Endothelial cell of umbilical vein (primary cell): ENCODE measurements around the gene NANOS2. TPM values are rescaled to one million over a fixed set of nuclear protein-coding genes. Genes with fewer than 3 reads are reported as not detected.

Experiments
- BruUV-seq: library from RNA; stranded (reverse); fragments of 400-500 nt; replicated peaks from 2 replicates; lab custom pipeline; 2021; lab: Mats Ljungman, UMichigan
- CTCF ChIA-PET: fragments of 300-600, 350-600 bp; sonication (Branson Sonifier 250); formaldehyde crosslinking; loops from one replicate; lab custom pipeline; 2021; ENCODE audit warnings: antibody characterized with exemption, inconsistent platforms; lab: Charles Lee
- POLR2A ChIA-PET: fragments of 300-600, 350-600 bp; sonication (Branson Sonifier 250); formaldehyde crosslinking; loops from one replicate; lab custom pipeline; 2021; ENCODE audit warnings: antibody characterized with exemption, inconsistent platforms; lab: Charles Lee
- DNase-seq: peaks from one replicate; pipeline ENCODE4 v3.0.0-alpha.2; 2011; ENCODE audit warnings: low read depth, low spot score
- FAIRE-seq: peaks from 2 replicates; lab custom pipeline; 2011; peaks lifted over from hg19 to GRCh38; lab: Jason Lieb, UNC
- H2AFZ ChIP-seq: 2 replicates; pipeline ENCODE4 v1.6.0; 2012; ENCODE audit warnings: low read depth, low read length, control low read depth, inconsistent platforms
- H3K27ac ChIP-seq: 2 replicates; pipeline ENCODE4 v1.5.1; 2011; ENCODE audit warnings: low read depth, mild to moderate bottlenecking, control low read depth, low read length, moderate library complexity; ENCODE audit not compliant: insufficient read depth
- H3K27me3 ChIP-seq, 2 experiments: 2 replicates each; pipeline versions ENCODE4 v1.6.0 to v1.6.1; 2011; ENCODE audit warnings: low read length in 2 of 2, mixed read lengths in 1 of 2; ENCODE audit not compliant: control insufficient read depth in 2 of 2, insufficient read depth in 2 of 2
- H3K36me3 ChIP-seq, 2 experiments: 2 replicates in 1 of 2; 3 replicates in 1 of 2; pipeline ENCODE4 v1.5.1; 2011; ENCODE audit warnings: low read length in 2 of 2, mild to moderate bottlenecking in 1 of 2, moderate library complexity in 1 of 2; ENCODE audit not compliant: control insufficient read depth in 2 of 2, insufficient read depth in 2 of 2; ENCODE audit errors: extremely low read depth in 1 of 2
- H3K4me1 ChIP-seq: 3 replicates; pipeline ENCODE4 v1.5.1; 2011; ENCODE audit warnings: mild to moderate bottlenecking, low read length; ENCODE audit not compliant: control insufficient read depth, insufficient read depth; ENCODE audit errors: extremely low read depth
- H3K4me2 ChIP-seq: 2 replicates; pipeline ENCODE4 v1.6.1; 2011; ENCODE audit warnings: low read length, control low read depth, mixed read lengths; ENCODE audit not compliant: insufficient read depth
- H3K4me3 ChIP-seq, 3 experiments: fragments of 200-600 bp in 1 of 3; sonication (generic), shearing (Covaris generic) in 1 of 3; replicated peaks in 1 of 3; 2 replicates each; pipeline ENCODE4 v1.5.1; 2011 to 2016; ENCODE audit warnings: control low read depth in 3 of 3, low read length in 3 of 3, mild to moderate bottlenecking in 2 of 3, inconsistent platforms in 1 of 3, low read depth in 1 of 3, moderate library complexity in 1 of 3; ENCODE audit not compliant: insufficient read depth in 1 of 3
- H3K79me2 ChIP-seq: 2 replicates; pipeline ENCODE4 v1.6.0; 2012; ENCODE audit warnings: low read length, inconsistent platforms; ENCODE audit not compliant: control insufficient read depth, insufficient read depth
- H3K9ac ChIP-seq: replicated peaks from 2 replicates; pipeline ENCODE3; 2011; ENCODE audit warnings: low read length, control low read depth; ENCODE audit not compliant: insufficient read depth; ENCODE audit errors: extremely low read depth
- H3K9me1 ChIP-seq: replicated peaks from 3 replicates; pipeline ENCODE4 v1.6.0; 2011; ENCODE audit warnings: mild to moderate bottlenecking, low read length; ENCODE audit not compliant: control insufficient read depth, insufficient read depth; ENCODE audit errors: extremely low read depth
- H3K9me3 ChIP-seq: replicated peaks from 2 replicates; pipeline ENCODE4 v1.5.1; 2012; ENCODE audit warnings: low read length, inconsistent platforms; ENCODE audit not compliant: control insufficient read depth, insufficient read depth
- H4K20me1 ChIP-seq: replicated peaks from 2 replicates; pipeline ENCODE3; 2011; ENCODE audit warnings: mild to moderate bottlenecking, low read length; ENCODE audit not compliant: control insufficient read depth, insufficient read depth; ENCODE audit errors: extremely low read depth
- CTCF ChIP-seq, 2 donors: IDR thresholded peaks; 1 replicate in 1 of 2; 2 replicates in 1 of 2; pipeline ENCODE4 v1.5.1; 2011; ENCODE audit warnings: low read length in 2 of 2, mild to moderate bottlenecking in 2 of 2, moderate library complexity in 2 of 2, control low read depth in 1 of 2, inconsistent platforms in 1 of 2, low read depth in 1 of 2; ENCODE audit not compliant: insufficient read depth in 1 of 2; ENCODE audit errors: extremely low read depth in 1 of 2
- EZH2 ChIP-seq: IDR thresholded peaks from 2 replicates; pipeline ENCODE4 v1.6.1; 2012; ENCODE audit warnings: borderline replicate concordance, low read depth, mild to moderate bottlenecking, moderate library complexity, low read length, inconsistent platforms; ENCODE audit not compliant: severe bottlenecking
- FOS ChIP-seq: IDR thresholded peaks from 2 replicates; pipeline ENCODE4 v1.6.1; 2011; ENCODE audit warnings: mild to moderate bottlenecking, low read length, moderate library complexity, borderline replicate concordance; ENCODE audit not compliant: insufficient read depth
- GATA2 ChIP-seq: IDR thresholded peaks from 2 replicates; pipeline ENCODE4 v1.7.0; 2011; ENCODE audit warnings: low read depth, mild to moderate bottlenecking, moderate library complexity, mixed read lengths, low read length; ENCODE audit not compliant: insufficient read length, insufficient read depth
- JUN ChIP-seq: IDR thresholded peaks from 2 replicates; pipeline ENCODE4 v1.6.1; 2011; ENCODE audit warnings: borderline replicate concordance, low read depth; ENCODE audit not compliant: insufficient read length, insufficient read depth
- MAX ChIP-seq: IDR thresholded peaks from 2 replicates; pipeline ENCODE4 v1.6.1; 2011; ENCODE audit not compliant: insufficient read depth, insufficient read length
- MYC ChIP-seq: IDR thresholded peaks from one replicate; pipeline ENCODE4 v1.6.1; 2011; ENCODE audit warnings: mild to moderate bottlenecking, low read depth, low read length
- POLR2A ChIP-seq: IDR thresholded peaks from 2 replicates; pipeline ENCODE4 v1.6.1; 2012; ENCODE audit warnings: low read depth, mild to moderate bottlenecking, control low read depth, low read length
- POLR2AphosphoS5 ChIP-seq: IDR thresholded peaks from 2 replicates; pipeline ENCODE4 v1.6.1; 2012; ENCODE audit warnings: low read depth, mild to moderate bottlenecking, control low read depth, low read length, moderate library complexity; ENCODE audit not compliant: insufficient read depth
- dilution Hi-C: fragments of 300-500 bp; cut with MboI; formaldehyde crosslinking; loops from one replicate; pipeline ENCODE4 v1.15.0; 2019; ENCODE audit warnings: low sequenced_read_pairs; ENCODE audit not compliant: extremely low pct_ligation_motif_present
- intact Hi-C: fragments of 100-400 bp; cut with micrococcal nuclease; formaldehyde crosslinking; loops from one replicate; pipeline ENCODE4 v1.10.0; 2022
- polyA plus RNA-seq, 4 experiments: library from polyadenylated mRNA; depleted of rRNA in 3 of 4; stranded (reverse) in 3 of 4; unstranded in 1 of 4; fragments of >200 nt; gene quantifications; 2 replicates each; pipeline versions ENCODE4 v1.2.1 to v1.2.3, GENCODE V29; 2011 to 2012; ENCODE audit warnings: missing spikeins in 1 of 4
- total RNA-seq: library from RNA; stranded (reverse); gene quantifications from 2 replicates; pipeline ENCODE4 v1.2.3, GENCODE V29; 2021

NANOS2 gene
- total and polyA plus RNA-seq, 2 donors (not counting 3 experiments of a cell fraction or from before 2014, with no cell fraction given): not detected

GRCh38 chr19:45939792-45940514 lies 25.4 kb upstream of the NANOS2 start:
- Histone ChIP-seq H3K9me3 (no peaks in the 10 kb centered on the region), H3K4me2 (no peak overlapping the region), H2AFZ (no peak overlapping the region), H3K9ac (no peak overlapping the region), H3K4me3 (no peak overlapping the region), H3K4me1 (no peaks in the 10 kb centered on the region), H3K36me3 (peaks cover 0 to 21% of the 10 kb centered on the region in 2 experiments), H3K27ac (no peak overlapping the region), H4K20me1 (no peaks in the 10 kb centered on the region), H3K27me3 (no peaks in the 10 kb centered on the region), H3K79me2 (no peaks in the 10 kb centered on the region), H3K9me1 (no peaks in the 10 kb centered on the region)
- ChIA-PET POLR2A (no interaction called here), CTCF (interaction anchor here (1.4 kb wide), 1 partner anchor 77 kb away, joined by 3 read pairs; no protein-coding TSS in a partner anchor)
- TF ChIP-seq MYC (no peak), CTCF (IDR thresholded peaks at IDR 0.05; ENCODE audit: extremely low read depth in 1 of 2, insufficient read depth in 1 of 2, low read depth in 1 of 2, low read length in 2 of 2) (no peak), FOS (no peak), JUN (no peak), EZH2 (no peak), GATA2 (no peak), MAX (no peak), POLR2AphosphoS5 (no peak), POLR2A (no peak)
- DNase-seq (no peak), FAIRE-seq (no peak)
- intact Hi-C loops: no loop called here
- no TSS peak for BruUV-seq
- dilution Hi-C loops: no loop called here
